Activated CD8-positive, alpha-beta memory T cell treated with anti-CD3 and anti-CD28 coated beads for 36 hours (primary cell): ENCODE data around the gene SUPT16H. TPM values are rescaled to one million over a fixed set of nuclear protein-coding genes. Genes with fewer than 3 reads are reported as not detected.
"Not testable (repeated sequence)": the region's sequence is repeated elsewhere in the genome, so short reads cannot be mapped to it uniquely, and the experiment has no call there.

Source experiments
- CTCF ChIA-PET: fragments of 350-600 bp; sonication (Branson Sonifier 250); formaldehyde crosslinking; loops from one replicate; lab custom pipeline; 2021; ENCODE audit warnings: antibody characterized with exemption; lab: Charles Lee
- POLR2A ChIA-PET: fragments of 350-600 bp; sonication (Branson Sonifier 250); formaldehyde crosslinking; loops from one replicate; lab custom pipeline; 2021; ENCODE audit warnings: antibody characterized with exemption; lab: Charles Lee
- total RNA-seq, 2 experiments: library from RNA; stranded (reverse); gene quantifications; one replicate each; pipeline ENCODE4 v1.2.3, GENCODE V29; 2021

The SUPT16H gene
- total RNA-seq, 2 experiments from 2014 or later, result 207 to 214 TPM

DNA sequence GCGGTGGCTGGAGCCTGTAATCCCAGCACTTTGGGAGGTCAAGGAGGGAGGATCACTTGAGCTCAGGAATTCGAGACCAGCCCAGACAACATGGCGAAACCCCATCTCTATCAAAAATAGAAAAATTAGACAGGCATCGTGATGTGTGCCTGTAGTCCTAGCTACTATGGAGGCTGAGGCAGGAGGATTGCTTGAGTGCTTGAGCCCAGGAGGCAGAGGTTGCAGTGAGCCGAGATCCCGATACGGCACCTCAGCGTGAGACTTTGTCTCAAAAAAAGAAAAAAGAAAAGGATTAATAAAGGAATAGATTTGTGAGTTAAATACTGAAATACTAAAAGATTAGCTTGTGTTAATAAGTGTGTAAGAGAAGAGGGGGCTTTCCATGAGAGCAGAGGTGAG lies 74.6 kb downstream of the SUPT16H start:
- ChIA-PET CTCF (interaction anchor here (1.2 to 1.4 kb wide), 2 partner anchors 10 to 44 kb away, joined by 3 to 4 read pairs; no protein-coding TSS in a partner anchor), POLR2A (no interaction called here)

DNA sequence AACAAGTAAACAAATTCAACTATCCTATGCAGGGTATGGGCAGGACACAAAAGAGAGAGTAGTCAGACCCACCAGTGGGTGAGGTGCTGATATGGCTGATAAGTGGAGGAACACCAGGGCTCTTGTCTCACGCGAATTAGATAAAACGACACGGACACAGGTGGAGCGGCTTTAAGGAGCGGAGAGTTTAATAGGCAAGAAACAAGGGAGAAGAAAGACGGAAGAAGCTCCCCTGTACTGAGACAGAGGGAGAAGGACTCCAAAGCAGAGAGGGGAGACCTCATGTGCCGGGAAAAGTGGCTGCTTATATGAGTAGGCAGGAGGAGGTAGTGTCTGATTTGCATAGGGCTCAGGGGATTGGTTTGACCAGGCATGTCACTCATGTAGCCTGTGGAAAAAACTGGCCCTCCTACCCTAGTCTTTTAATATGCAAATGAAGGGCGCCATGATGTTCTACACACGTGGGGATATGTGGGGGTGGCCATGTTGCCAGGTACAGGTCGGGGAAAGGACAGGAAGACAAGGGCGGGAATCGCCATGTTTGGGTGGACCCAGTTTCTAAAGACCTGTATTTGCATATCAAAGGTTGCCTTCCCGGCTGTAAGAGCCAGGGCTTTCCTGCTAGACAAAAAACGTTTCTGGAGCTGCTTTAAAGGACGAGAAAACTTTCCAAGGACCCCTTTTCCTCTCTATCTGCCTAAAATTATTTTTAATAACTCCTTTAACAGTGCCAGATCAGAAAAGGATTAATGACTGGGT lies 75.2 kb downstream of the SUPT16H start:
- CTCF ChIA-PET, result interaction anchor here (1.2 to 1.4 kb wide), 2 partner anchors 9 to 44 kb away, joined by 3 to 4 read pairs; no protein-coding TSS in a partner anchor

GRCh38 chr14:21308132-21308478 lies 75.7 kb downstream of the SUPT16H start:
- ChIA-PET CTCF (no interaction called here), POLR2A (no interaction called here)

More for the DNA sequence above, 75.2 kb downstream of the SUPT16H start:
- POLR2A ChIA-PET, result no interaction called here

DNA sequence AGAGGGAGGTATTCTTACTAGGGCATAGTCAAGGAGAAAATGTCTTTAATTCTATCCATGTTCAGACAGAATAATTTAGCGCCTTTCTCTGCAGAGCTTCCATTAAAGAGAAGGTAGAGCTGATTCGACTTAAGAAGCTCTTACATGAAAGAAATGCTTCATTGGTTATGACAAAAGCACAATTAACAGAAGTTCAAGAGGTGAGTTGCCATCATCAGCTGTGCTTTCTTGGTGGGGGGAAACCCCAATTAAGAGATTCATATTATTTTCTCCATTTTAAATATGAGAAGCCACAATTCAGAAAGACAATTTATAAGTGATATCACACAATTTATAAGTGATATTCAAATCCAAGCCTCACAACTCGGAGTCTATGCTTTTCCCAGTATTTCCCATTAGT lies 76.2 kb downstream of the SUPT16H start:
- POLR2A ChIA-PET, result no interaction called here
- CTCF ChIA-PET, result interaction anchor here (0.6 kb wide), 1 partner anchor 1522 kb away, joined by 3 read pairs; no protein-coding TSS in a partner anchor

DNA sequence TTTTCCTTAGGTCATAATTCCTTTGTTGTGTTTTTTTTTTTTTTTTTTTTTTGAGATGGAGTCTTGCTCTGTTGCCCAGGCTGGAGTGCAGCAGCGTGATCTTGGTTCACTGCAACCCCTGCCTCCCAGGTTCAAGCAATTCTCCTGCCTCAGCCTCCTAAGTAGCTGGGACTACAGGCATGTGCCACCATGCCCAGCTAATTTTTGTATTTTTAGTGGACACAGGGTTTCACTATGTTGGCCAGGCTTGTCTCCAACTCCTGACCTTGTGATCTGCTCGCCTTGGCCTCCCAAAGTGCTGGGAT lies 81.0 kb downstream of the SUPT16H start:
- CTCF ChIA-PET, POLR2A ChIA-PET: not testable (repeated sequence)

DNA sequence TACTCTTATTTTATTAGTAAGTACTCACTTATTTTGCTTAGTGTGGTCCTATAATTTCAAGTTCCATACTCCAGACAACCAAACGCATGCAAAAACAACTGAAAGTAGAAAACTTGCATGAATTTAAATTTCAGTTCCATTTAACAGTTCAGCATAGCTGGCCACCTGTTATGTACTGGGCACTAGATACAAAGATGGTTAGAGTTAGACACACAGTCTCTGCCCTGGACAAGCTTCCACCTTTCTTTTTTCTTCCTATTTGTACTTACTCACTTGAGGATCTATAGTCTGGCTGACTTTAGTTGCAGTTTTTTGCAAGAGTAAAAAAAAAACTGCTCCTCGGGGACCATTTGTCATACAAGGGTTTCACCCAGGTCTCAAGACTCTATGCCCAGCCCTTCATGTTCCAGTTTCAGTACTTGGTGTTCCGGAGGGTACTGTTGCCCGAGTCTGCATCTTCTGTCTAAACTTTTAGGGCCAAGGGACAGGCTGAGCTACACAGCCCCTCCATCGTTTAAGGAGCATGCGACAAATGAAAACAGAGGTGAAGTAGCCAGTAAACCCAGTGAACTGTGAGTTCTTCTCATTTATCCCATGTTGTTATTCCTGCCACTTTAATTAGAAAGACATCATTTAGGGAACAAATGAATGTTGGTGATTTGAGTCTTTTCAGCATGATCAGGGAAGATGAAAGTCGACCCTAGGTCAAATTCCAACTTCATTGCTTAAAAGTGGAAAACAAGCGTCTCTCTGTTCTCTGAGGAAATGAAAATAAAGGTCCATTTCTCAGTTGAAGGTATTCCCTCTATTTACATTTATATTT lies 81.6 kb downstream of the SUPT16H start:
- ChIA-PET POLR2A (interaction anchor here (0.6 kb wide), 1 partner anchor 225 kb away, joined by 3 read pairs; no protein-coding TSS in a partner anchor), CTCF (no interaction called here)

Other genes with a start within 250 kb of the SUPT16H start
- gene OR5AU1, start 228.0 kb downstream of the SUPT16H start, total RNA-seq, result not detected
- gene HNRNPC, start 114.6 kb downstream of the SUPT16H start, total RNA-seq, result 1,000 to 10,000 TPM; 1,162 to 1,180 TPM
- gene RPGRIP1, start 103.9 kb downstream of the SUPT16H start, total RNA-seq, result not detected
- 10 to 100 TPM; 85.5 to 90.9 TPM for gene CHD8, start 72.1 kb upstream of the SUPT16H start, total RNA-seq
- 10 to 100 TPM; 17.2 to 23.1 TPM for gene RAB2B, start 92.9 kb upstream of the SUPT16H start, total RNA-seq
- gene TOX4, start 93.2 kb upstream of the SUPT16H start, total RNA-seq, result 10 to 100 TPM; 73.6 to 76.2 TPM
- 10 to 100 TPM; 64.2 to 64.9 TPM for gene METTL3, start 127.3 kb upstream of the SUPT16H start, total RNA-seq
- 1 to 10 TPM; 2.9 to 3.1 TPM for gene SALL2, start 142.3 kb upstream of the SUPT16H start, total RNA-seq
- gene OR10G3, start 196.1 kb upstream of the SUPT16H start, total RNA-seq, result not detected